WTC11 (cell line): ENCODE measurements around the gene SLC26A11. TPM values are rescaled to one million over a fixed set of nuclear protein-coding genes. Genes with fewer than 3 reads are reported as not detected.

Experiments
- ATAC-seq: fragments of 200-7000 bp; cut with Tn5 transposase; 2 replicates; pipeline ENCODE4 v1.10.0; 2021; ENCODE audit warnings: mild to moderate bottlenecking, moderate library complexity
- CTCF ChIA-PET: fragments of 300-600 bp; sonication (Branson Sonifier 250); formaldehyde crosslinking; loops from one replicate; lab custom pipeline; 2021; ENCODE audit warnings: antibody characterized with exemption; lab: Charles Lee
- POLR2A ChIA-PET: fragments of 350-600 bp; sonication (Branson Sonifier 250); formaldehyde crosslinking; loops from one replicate; lab custom pipeline; 2021; ENCODE audit warnings: antibody characterized with exemption; lab: Charles Lee
- DNase-seq: peaks from one replicate; pipeline ENCODE4 v3.0.0; 2021; ENCODE audit warnings: low spot score
- H3K27ac Mint-ChIP-seq: 2 replicates; pipeline ENCODE4 v1.8.0; 2021; ENCODE audit warnings: mixed read lengths
- H3K27me3 Mint-ChIP-seq: 2 replicates; pipeline ENCODE4 v1.8.0; 2021; ENCODE audit warnings: low read depth, mild to moderate bottlenecking, moderate library complexity, mixed read lengths
- H3K36me3 Mint-ChIP-seq: 2 replicates; pipeline ENCODE4 v1.8.0; 2021; ENCODE audit warnings: mixed read lengths
- H3K4me1 Mint-ChIP-seq: 2 replicates; pipeline ENCODE4 v1.8.0; 2022; ENCODE audit warnings: mixed read lengths
- H3K4me3 Mint-ChIP-seq: 2 replicates; pipeline ENCODE4 v1.8.0; 2021; ENCODE audit warnings: mild to moderate bottlenecking, moderate library complexity, mixed read lengths
- H3K9me3 Mint-ChIP-seq: 2 replicates; pipeline ENCODE4 v1.8.0; 2021; ENCODE audit warnings: mixed read lengths
- CBFB ChIP-seq: sonication (generic); formaldehyde crosslinking; IDR thresholded peaks from 2 replicates; pipeline ENCODE4 v1.8.1; 2022; ENCODE audit warnings: mild to moderate bottlenecking, low read depth, missing genetic modification reagents
- ELF4 ChIP-seq: sonication (generic); formaldehyde crosslinking; IDR thresholded peaks from 2 replicates; pipeline ENCODE4 v1.8.1; 2022; ENCODE audit warnings: low read depth, mild to moderate bottlenecking, moderate library complexity, missing genetic modification reagents
- FOXJ3 ChIP-seq: sonication (generic); formaldehyde crosslinking; IDR thresholded peaks from 2 replicates; pipeline ENCODE4 v1.9.0; 2021; ENCODE audit warnings: missing genetic modification reagents, mild to moderate bottlenecking, borderline replicate concordance
- GABPB1 ChIP-seq: sonication (generic); formaldehyde crosslinking; IDR thresholded peaks from 2 replicates; pipeline ENCODE4 v1.8.1; 2023; ENCODE audit warnings: mild to moderate bottlenecking, missing genetic modification reagents
- NFYB ChIP-seq: sonication (generic); formaldehyde crosslinking; conservative IDR thresholded peaks from 2 replicates; pipeline ENCODE4 v1.8.0; 2022; ENCODE audit warnings: low read depth, missing genetic modification reagents
- NR1H2 ChIP-seq: sonication (generic); formaldehyde crosslinking; IDR thresholded peaks from 2 replicates; pipeline ENCODE4 v1.9.0; 2021; ENCODE audit warnings: mild to moderate bottlenecking, moderate library complexity, missing genetic modification reagents
- NR2C2 ChIP-seq: sonication (generic); formaldehyde crosslinking; IDR thresholded peaks from 2 replicates; pipeline ENCODE4 v1.8.0; 2022; ENCODE audit warnings: mild to moderate bottlenecking, missing genetic modification reagents
- PRRX2 ChIP-seq: fragments of 250-450 bp; sonication (Bioruptor Pico); IDR thresholded peaks from 2 replicates; pipeline ENCODE4 v1.8.0; 2021; ENCODE audit warnings: mild to moderate bottlenecking
- SP1 ChIP-seq: sonication (generic); formaldehyde crosslinking; conservative IDR thresholded peaks from 2 replicates; pipeline ENCODE4 v1.8.1; 2022; ENCODE audit warnings: missing genetic modification reagents
- ZNF121 ChIP-seq: sonication (generic); formaldehyde crosslinking; IDR thresholded peaks from 2 replicates; pipeline ENCODE4 v1.8.0; 2023; ENCODE audit warnings: missing genetic modification reagents
- ZNF317 ChIP-seq: sonication (generic); formaldehyde crosslinking; IDR thresholded peaks from 2 replicates; pipeline ENCODE4 v1.8.1; 2023; ENCODE audit warnings: low read depth, mild to moderate bottlenecking, moderate library complexity, missing genetic modification reagents, borderline replicate concordance
- ZNF396 ChIP-seq: fragments of 250-450 bp; sonication (Bioruptor Pico); IDR thresholded peaks from 2 replicates; pipeline ENCODE4 v1.8.0; 2021; ENCODE audit warnings: mild to moderate bottlenecking, moderate library complexity, borderline replicate concordance
- ZNF532 ChIP-seq: fragments of 250-450 bp; sonication (Bioruptor Pico); IDR thresholded peaks from 2 replicates; pipeline ENCODE4 v1.9.0; 2021; ENCODE audit warnings: mild to moderate bottlenecking, borderline replicate concordance
- total RNA-seq: library from RNA; stranded (reverse); gene quantifications from 3 replicates; pipeline ENCODE4 v1.2.3, GENCODE V29; 2021
- TF ChIP-seq, protein P1 (sequence below): sonication (generic); formaldehyde crosslinking; IDR thresholded peaks from 2 replicates; pipeline ENCODE4 v1.8.1; 2022; ENCODE audit warnings: mild to moderate bottlenecking, moderate library complexity, missing genetic modification reagents
- TF ChIP-seq, protein P2 (sequence below): fragments of 250-450 bp; sonication (Bioruptor Pico); IDR thresholded peaks from 2 replicates; pipeline ENCODE4 v1.9.0; 2021; ENCODE audit warnings: moderate library complexity, mild to moderate bottlenecking, inconsistent platforms, borderline replicate concordance
- TF ChIP-seq, protein P3 (sequence below): sonication (generic); formaldehyde crosslinking; IDR thresholded peaks from 2 replicates; pipeline ENCODE4 v1.8.0; 2022; ENCODE audit warnings: mild to moderate bottlenecking, missing genetic modification reagents

Gene SLC26A11
- total RNA-seq, 1 experiment from 2014 or later, result 26.4 TPM

DNA sequence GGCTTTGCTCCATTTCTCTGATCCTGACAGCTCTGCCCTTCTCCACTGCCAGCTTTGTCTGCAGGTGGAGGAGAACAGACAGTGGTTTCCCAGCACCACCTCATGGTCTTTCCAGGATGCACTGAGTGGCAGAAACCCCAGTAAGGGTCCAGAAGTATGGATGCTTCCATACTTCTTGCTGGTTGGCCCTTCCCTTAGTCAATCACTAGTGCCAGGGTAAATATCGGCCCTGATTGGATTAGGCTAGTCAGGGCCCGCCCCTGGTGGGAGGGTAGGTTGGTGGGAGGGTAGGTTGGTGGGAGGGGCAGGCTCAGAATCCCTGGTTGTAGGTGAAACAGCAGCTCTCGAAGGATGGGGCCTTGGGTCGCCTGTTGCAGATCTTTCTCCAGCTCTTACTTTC lies 50.6 kb downstream of the SLC26A11 start:
- ChIA-PET POLR2A (interaction anchor here (1.0 to 2.1 kb wide), 2 partner anchors 9 to 16 kb away, joined by 3 to 6 read pairs; no protein-coding TSS in a partner anchor), CTCF (interaction anchor here (0.6 to 1.8 kb wide), 14 partner anchors 8 to 188 kb away, joined by 3 to 10 read pairs (median 4); partner anchors contain the start of gene GAA)
- Mint-ChIP-seq H3K9me3 (no peaks in the 10 kb centered on the region), H3K36me3 (peaks cover 26% of the 10 kb centered on the region), H3K27ac (peak overlapping the region; percentile 86), H3K27me3 (no peaks in the 10 kb centered on the region), H3K4me3 (peak overlapping the region; percentile 38), H3K4me1 (peaks cover 12% of the 10 kb centered on the region; the same call in 1 of the 2 replicates)
- peak; percentile 98 for ATAC-seq
- DNase-seq, result peak; percentile 82
- TF ChIP-seq, protein P1, sequence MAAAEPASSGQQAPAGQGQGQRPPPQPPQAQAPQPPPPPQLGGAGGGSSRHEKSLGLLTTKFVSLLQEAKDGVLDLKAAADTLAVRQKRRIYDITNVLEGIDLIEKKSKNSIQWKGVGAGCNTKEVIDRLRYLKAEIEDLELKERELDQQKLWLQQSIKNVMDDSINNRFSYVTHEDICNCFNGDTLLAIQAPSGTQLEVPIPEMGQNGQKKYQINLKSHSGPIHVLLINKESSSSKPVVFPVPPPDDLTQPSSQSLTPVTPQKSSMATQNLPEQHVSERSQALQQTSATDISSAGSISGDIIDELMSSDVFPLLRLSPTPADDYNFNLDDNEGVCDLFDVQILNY (CRISPR knock-in tag), result no peak
- TF ChIP-seq NFYB (CRISPR knock-in tag), result peak; percentile 77

- Mint-ChIP-seq H3K27ac (no peak overlapping the region), H3K9me3 (no peaks in the 10 kb centered on the region), H3K4me3 (no peak overlapping the region), H3K4me1 (peaks cover 12% of the 10 kb centered on the region; the same call in 1 of the 2 replicates), H3K36me3 (peaks cover 21% of the 10 kb centered on the region), H3K27me3 (no peaks in the 10 kb centered on the region)
- no peak for DNase-seq
- ATAC-seq, result no peak
- TF ChIP-seq ELF4 (CRISPR knock-in tag), result no peak
- TF ChIP-seq SP1 (CRISPR knock-in tag), result no peak
- no peak for TF ChIP-seq CBFB
- no peak for TF ChIP-seq NR2C2 (CRISPR knock-in tag)
- no peak for TF ChIP-seq GABPB1
- TF ChIP-seq ZNF317 (CRISPR knock-in tag), result no peak
- CTCF ChIA-PET, result interaction anchor here (1.4 kb wide), 1 partner anchor 77 kb away, joined by 8 read pairs; no protein-coding TSS in a partner anchor
- POLR2A ChIA-PET, result interaction anchor here (0.7 kb wide), 1 partner anchor 12 kb away, joined by 3 read pairs; the partner anchor contains the start of gene RNF213
These were observed 52.1 kb downstream of the SLC26A11 start for GRCh38 chr17:80272366-80272765.

GRCh38 chr17:80274331-80274730 lies 54.1 kb downstream of the SLC26A11 start:
- CTCF ChIA-PET, result no interaction called here
- TF ChIP-seq NFYB (CRISPR knock-in tag) (no peak), FOXJ3 (CRISPR knock-in tag) (no peak), ZNF396 (CRISPR knock-in tag) (no peak), PRRX2 (CRISPR knock-in tag) (no peak), NR1H2 (CRISPR knock-in tag) (no peak), ZNF121 (CRISPR knock-in tag) (no peak), ZNF532 (no peak), SP1 (CRISPR knock-in tag) (no peak)
- TF ChIP-seq, protein P2, sequence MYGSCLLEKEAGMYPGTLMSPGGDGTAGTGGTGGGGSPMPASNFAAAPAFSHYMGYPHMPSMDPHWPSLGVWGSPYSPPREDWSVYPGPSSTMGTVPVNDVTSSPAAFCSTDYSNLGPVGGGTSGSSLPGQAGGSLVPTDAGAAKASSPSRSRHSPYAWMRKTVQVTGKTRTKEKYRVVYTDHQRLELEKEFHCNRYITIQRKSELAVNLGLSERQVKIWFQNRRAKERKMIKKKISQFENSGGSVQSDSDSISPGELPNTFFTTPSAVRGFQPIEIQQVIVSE (CRISPR knock-in tag), result no peak
- TF ChIP-seq, protein P3, sequence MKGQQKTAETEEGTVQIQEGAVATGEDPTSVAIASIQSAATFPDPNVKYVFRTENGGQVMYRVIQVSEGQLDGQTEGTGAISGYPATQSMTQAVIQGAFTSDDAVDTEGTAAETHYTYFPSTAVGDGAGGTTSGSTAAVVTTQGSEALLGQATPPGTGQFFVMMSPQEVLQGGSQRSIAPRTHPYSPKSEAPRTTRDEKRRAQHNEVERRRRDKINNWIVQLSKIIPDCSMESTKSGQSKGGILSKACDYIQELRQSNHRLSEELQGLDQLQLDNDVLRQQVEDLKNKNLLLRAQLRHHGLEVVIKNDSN (CRISPR knock-in tag), result no peak
- TF ChIP-seq, all 79 proteins: peak for 0
- peaks cover 14% of the 10 kb centered on the region for H3K36me3 Mint-ChIP-seq
- no peaks in the 10 kb centered on the region for H3K9me3 Mint-ChIP-seq
- H3K27me3 Mint-ChIP-seq, result no peaks in the 10 kb centered on the region
- ATAC-seq (no peak), DNase-seq (no peak)
- POLR2A ChIA-PET, result interaction anchor here (1.1 kb wide), 1 partner anchor 11 kb away, joined by 4 read pairs; no protein-coding TSS in a partner anchor
- peak overlapping the region; percentile 92 for H3K27ac Mint-ChIP-seq
- H3K4me3 Mint-ChIP-seq, result no peak overlapping the region
- H3K4me1 Mint-ChIP-seq, result peaks cover 15% of the 10 kb centered on the region; the same call in 1 of the 2 replicates
